Stomach (tissue), 4 donors: Measurements from ENCODE around the gene CAMSAP2.

Experiments used
- POLR2A ChIP-seq, 4 donors: fragments of 450-650 bp; IDR thresholded peaks; one replicate each; pipeline ENCODE4 v1.6.1; 2016; ENCODE audit warnings: antibody characterized with exemption in 4 of 4, control low read depth in 2 of 4, mild to moderate bottlenecking in 1 of 4, moderate library complexity in 1 of 4
- TF ChIP-seq, protein P1 (sequence below), 7 experiments: fragments of 450-650 bp in 4 of 7; fragments of 200-600 bp in 3 of 7; sonication (generic) in 3 of 7; IDR thresholded peaks; one replicate each; pipeline ENCODE4 v1.5.1; 2016 to 2019; ENCODE audit warnings: antibody characterized with exemption in 7 of 7, control low read depth in 2 of 7, mild to moderate bottlenecking in 1 of 7

DNA sequence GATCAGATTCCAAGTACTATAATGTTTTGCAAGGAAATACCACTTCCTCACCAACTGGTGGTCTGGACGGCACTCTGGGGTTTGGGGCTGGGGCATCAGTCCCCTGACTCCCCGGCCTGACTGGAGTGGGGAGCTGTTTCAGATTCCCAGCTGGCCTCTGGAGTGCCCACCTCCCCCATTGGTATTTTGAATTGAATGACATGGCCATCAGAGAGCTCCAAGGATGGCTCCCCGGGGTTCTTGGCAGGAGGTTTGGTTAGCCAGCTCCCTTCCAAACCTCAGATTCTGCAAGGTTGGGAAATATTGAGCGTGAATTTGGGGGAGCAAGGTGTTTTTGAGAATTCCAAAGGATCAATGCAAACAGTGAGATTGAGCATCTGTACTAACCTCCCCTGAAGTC lies 153.9 kb downstream of the CAMSAP2 start:
- TF ChIP-seq, protein P1, sequence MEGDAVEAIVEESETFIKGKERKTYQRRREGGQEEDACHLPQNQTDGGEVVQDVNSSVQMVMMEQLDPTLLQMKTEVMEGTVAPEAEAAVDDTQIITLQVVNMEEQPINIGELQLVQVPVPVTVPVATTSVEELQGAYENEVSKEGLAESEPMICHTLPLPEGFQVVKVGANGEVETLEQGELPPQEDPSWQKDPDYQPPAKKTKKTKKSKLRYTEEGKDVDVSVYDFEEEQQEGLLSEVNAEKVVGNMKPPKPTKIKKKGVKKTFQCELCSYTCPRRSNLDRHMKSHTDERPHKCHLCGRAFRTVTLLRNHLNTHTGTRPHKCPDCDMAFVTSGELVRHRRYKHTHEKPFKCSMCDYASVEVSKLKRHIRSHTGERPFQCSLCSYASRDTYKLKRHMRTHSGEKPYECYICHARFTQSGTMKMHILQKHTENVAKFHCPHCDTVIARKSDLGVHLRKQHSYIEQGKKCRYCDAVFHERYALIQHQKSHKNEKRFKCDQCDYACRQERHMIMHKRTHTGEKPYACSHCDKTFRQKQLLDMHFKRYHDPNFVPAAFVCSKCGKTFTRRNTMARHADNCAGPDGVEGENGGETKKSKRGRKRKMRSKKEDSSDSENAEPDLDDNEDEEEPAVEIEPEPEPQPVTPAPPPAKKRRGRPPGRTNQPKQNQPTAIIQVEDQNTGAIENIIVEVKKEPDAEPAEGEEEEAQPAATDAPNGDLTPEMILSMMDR (IDR thresholded peaks at IDR 0.05): no peak
- no peak for TF ChIP-seq POLR2A (IDR thresholded peaks at IDR 0.05)
